GM19455 (cell line): ENCODE data around the gene ACTR1A.

Experiments
- ATAC-seq: cut with Tn5 transposase; IDR thresholded peaks from one replicate; pipeline ENCODE4 v1.9.1; 2021; ENCODE audit not compliant: unreplicated experiment

The ACTR1A gene

GRCh38 chr10:102431452-102432124 lies 70.9 kb downstream of the ACTR1A start:
- ATAC-seq: no peak

- ATAC-seq: no peak
Measured at GRCh38 chr10:102429468-102429867, 73.0 kb downstream of the ACTR1A start.
